ENCODE measurements around the gene XPNPEP1. TPM values are rescaled to one million over a fixed set of nuclear protein-coding genes. Genes with fewer than 3 reads are reported as not detected.
"Not testable (repeated sequence)": the region's sequence is repeated elsewhere in the genome, so short reads cannot be mapped to it uniquely, and the experiment has no call there.

XPNPEP1 gene
- total RNA-seq, 4 donors from 2014 or later: 77.1 to 239 (median 109) TPM

GRCh38 chr10:109920016-109920415, 3.3 kb downstream of the XPNPEP1 start:
- TF ChIP-seq POLR2AphosphoS5 (IDR thresholded peaks at IDR 0.05) (no peak), EP300 (IDR thresholded peaks at IDR 0.05) (no peak), POLR2A (IDR thresholded peaks at IDR 0.05) (no peak), CTCF (IDR thresholded peaks at IDR 0.05) (no peak)
- Histone ChIP-seq H3K4me1 (peaks cover 34% of the 10 kb centered on the region), H3K4me3 (no peak overlapping the region), H3K36me3 (no peaks in the 10 kb centered on the region), H3K27ac (no peak overlapping the region), H3K9me3 (no peaks in the 10 kb centered on the region), H3K27me3 (no peaks in the 10 kb centered on the region)
- no peak for DNase-seq (ENCODE audit: low spot score in 2 of 2)
- WGBS: 86% methylated on average over 3 of the region's 3 CpGs

- H3K4me1 ChIP-seq: peaks cover 35% of the 10 kb centered on the region
Observed at GRCh38 chr10:109919220-109919619, 4.1 kb downstream of the XPNPEP1 start.

GRCh38 chr10:109918707-109919106, 4.6 kb downstream of the XPNPEP1 start:
- 94% methylated on average over 6 of the region's 6 CpGs for WGBS
- not testable (repeated sequence) for H3K4me3 ChIP-seq; H3K36me3 ChIP-seq; H3K27ac ChIP-seq; H3K27me3 ChIP-seq; H3K9me3 ChIP-seq; DNase-seq (ENCODE audit: low spot score in 2 of 2)
- peaks cover 37% of the 10 kb centered on the region for H3K4me1 ChIP-seq

More at GRCh38 chr10:109919220-109919619, 4.1 kb downstream of the XPNPEP1 start:
- H3K4me3 ChIP-seq: no peak overlapping the region
- no peaks in the 10 kb centered on the region for H3K27me3 ChIP-seq
- no peaks in the 10 kb centered on the region for H3K9me3 ChIP-seq
- TF ChIP-seq EP300 (IDR thresholded peaks at IDR 0.05) (no peak), CTCF (IDR thresholded peaks at IDR 0.05) (no peak), POLR2AphosphoS5 (IDR thresholded peaks at IDR 0.05) (no peak), POLR2A (IDR thresholded peaks at IDR 0.05) (no peak)
- H3K27ac ChIP-seq: no peak overlapping the region
- no peaks in the 10 kb centered on the region for H3K36me3 ChIP-seq
- 95% methylated on average over 2 of the region's 2 CpGs for WGBS
- no peak for DNase-seq (ENCODE audit: low spot score in 2 of 2)

- Histone ChIP-seq H3K36me3 (peaks cover 8% of the 10 kb centered on the region), H3K27ac (no peak overlapping the region), H3K9me3 (no peaks in the 10 kb centered on the region), H3K27me3 (no peaks in the 10 kb centered on the region), H3K4me1 (peaks cover 28% of the 10 kb centered on the region), H3K4me3 (no peak overlapping the region)
- DNase-seq (ENCODE audit: low spot score in 2 of 2): no peak
- no peak for TF ChIP-seq CTCF (IDR thresholded peaks at IDR 0.05)
- no peak for TF ChIP-seq EP300 (IDR thresholded peaks at IDR 0.05)
- no peak for TF ChIP-seq POLR2AphosphoS5 (IDR thresholded peaks at IDR 0.05)
- TF ChIP-seq POLR2A (IDR thresholded peaks at IDR 0.05): no peak
- WGBS: 90% methylated on average over 2 of the region's 2 CpGs
Observed at GRCh38 chr10:109915566-109915965, 7.7 kb downstream of the XPNPEP1 start.

- 48% methylated on average over 3 of the region's 3 CpGs for WGBS
- Histone ChIP-seq H3K36me3 (peaks cover 8% of the 10 kb centered on the region), H3K4me3 (no peak overlapping the region), H3K9me3 (no peaks in the 10 kb centered on the region), H3K27ac (no peak overlapping the region), H3K27me3 (no peaks in the 10 kb centered on the region), H3K4me1 (peaks cover 26% of the 10 kb centered on the region)
- DNase-seq (ENCODE audit: low spot score in 2 of 2): no peak
- TF ChIP-seq POLR2A (IDR thresholded peaks at IDR 0.05): no peak
- TF ChIP-seq POLR2AphosphoS5 (IDR thresholded peaks at IDR 0.05): no peak
- no peak for TF ChIP-seq CTCF (IDR thresholded peaks at IDR 0.05)
- TF ChIP-seq EP300 (IDR thresholded peaks at IDR 0.05): no peak
Observed at GRCh38 chr10:109914966-109915365, 8.3 kb downstream of the XPNPEP1 start.

GRCh38 chr10:109913306-109913892, 9.9 kb downstream of the XPNPEP1 start:
- no peak overlapping the region for H3K4me3 ChIP-seq
- peaks cover 8% of the 10 kb centered on the region for H3K36me3 ChIP-seq
- no peaks in the 10 kb centered on the region for H3K9me3 ChIP-seq
- WGBS: 69% methylated on average over 4 of the region's 4 CpGs
- DNase-seq (ENCODE audit: low spot score in 2 of 2): no peak
- H3K27ac ChIP-seq: peak overlapping the region; percentile 70
- TF ChIP-seq POLR2A (IDR thresholded peaks at IDR 0.05) (no peak), EP300 (IDR thresholded peaks at IDR 0.05) (no peak), POLR2AphosphoS5 (IDR thresholded peaks at IDR 0.05) (no peak)
- no peaks in the 10 kb centered on the region for H3K27me3 ChIP-seq
- H3K4me1 ChIP-seq: peaks cover 26% of the 10 kb centered on the region
